Measurements from ENCODE around the gene RASL11B.
A peak's percentile ranks its signal among the peaks of the same experiment; 100 is the strongest.
"Not testable (repeated sequence)": the region's sequence is repeated elsewhere in the genome, so short reads cannot be mapped to it uniquely, and the experiment has no call there.

RASL11B gene, protein sequence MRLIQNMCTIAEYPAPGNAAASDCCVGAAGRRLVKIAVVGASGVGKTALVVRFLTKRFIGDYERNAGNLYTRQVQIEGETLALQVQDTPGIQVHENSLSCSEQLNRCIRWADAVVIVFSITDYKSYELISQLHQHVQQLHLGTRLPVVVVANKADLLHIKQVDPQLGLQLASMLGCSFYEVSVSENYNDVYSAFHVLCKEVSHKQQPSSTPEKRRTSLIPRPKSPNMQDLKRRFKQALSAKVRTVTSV

DNA sequence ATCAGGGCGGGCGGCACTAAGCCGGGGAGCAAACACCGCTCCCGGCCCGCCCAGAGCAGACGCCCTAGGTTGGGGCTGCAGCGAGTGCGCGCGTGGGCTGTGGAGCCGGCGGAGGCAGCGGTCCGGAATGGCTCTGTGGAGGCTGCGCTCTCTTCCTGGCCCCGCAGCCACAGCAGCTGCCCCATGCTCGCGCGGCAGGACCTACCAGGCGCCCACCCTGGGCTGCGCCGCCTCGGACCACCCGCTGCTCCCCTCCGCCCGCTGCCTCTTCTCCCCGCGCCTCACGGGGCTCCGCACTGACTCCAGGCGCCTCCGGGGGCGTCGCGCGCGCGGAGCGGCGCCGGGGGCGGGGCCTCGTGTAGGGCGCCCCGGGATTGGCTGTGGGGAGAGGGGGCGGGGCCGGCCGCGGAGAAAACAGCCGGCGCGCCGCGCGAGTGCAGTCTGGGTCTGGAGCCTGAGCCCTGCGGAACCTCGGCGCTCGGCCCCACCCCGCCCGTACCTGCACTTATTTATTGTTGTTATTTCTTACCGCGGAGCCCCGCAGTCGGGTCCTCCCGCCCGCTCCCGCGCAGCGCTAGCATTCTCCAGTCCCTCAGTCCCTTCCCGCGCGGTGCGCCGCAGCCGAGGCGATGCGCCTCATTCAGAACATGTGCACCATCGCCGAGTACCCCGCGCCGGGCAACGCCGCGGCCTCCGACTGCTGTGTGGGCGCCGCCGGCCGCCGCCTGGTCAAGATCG lies at the start of gene RASL11B:
RASL11B (plus strand) TSS at position 439 of the 738 bp plus-strand sequence; CDS start at position 630, 191 bp downstream.
- Histone ChIP-seq H3K9ac (ENCODE audit: low read depth, low read length) (peak within 1 kb of the TSS; percentile 96), H3K4me1 (ENCODE audit: control insufficient read depth, insufficient read depth, low read length) (peaks cover 30% of the 10 kb centered on the region), H3K36me3 (ENCODE audit: control insufficient read depth, insufficient read depth, low read length) (peaks cover 19% of the 10 kb centered on the region), H3K4me3 (ENCODE audit: low read depth, low read length) (peak within 1 kb of the TSS; percentile 77), H3K9me3 (ENCODE audit: control insufficient read depth, insufficient read depth, low read length) (peaks cover 8% of the 10 kb centered on the region), H3K27me3 (ENCODE audit: control insufficient read depth, insufficient read depth, low read length) (peaks cover 5% of the 10 kb centered on the region)

DNA sequence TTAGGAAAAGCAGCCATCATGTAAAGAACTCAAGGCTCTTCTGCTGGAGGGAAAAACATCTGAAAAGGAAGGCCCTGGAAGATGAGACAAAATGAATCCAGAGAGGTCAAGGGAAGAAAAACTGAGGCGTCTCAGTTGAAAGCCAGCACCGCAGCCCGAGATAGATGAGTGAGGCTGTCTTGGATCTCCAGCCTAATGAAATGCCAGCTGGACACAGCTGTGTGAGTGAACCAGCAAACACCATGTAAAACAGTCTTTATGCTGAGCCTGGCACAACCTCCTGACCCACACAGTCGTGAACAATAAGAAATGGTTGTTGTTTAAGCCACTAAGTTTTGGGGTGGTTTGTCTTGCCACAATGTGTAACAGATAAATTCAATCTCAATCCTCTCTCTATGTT lies 48.6 kb upstream of the RASL11B start:
- H3K4me1 ChIP-seq (ENCODE audit: control insufficient read depth, insufficient read depth, low read length), result no peaks in the 10 kb centered on the region
- H3K36me3 ChIP-seq (ENCODE audit: control insufficient read depth, insufficient read depth, low read length), result no peaks in the 10 kb centered on the region
- no peaks in the 10 kb centered on the region for H3K27me3 ChIP-seq (ENCODE audit: control insufficient read depth, insufficient read depth, low read length)
- H3K9me3 ChIP-seq (ENCODE audit: control insufficient read depth, insufficient read depth, low read length), result no peaks in the 10 kb centered on the region
- H3K9ac ChIP-seq (ENCODE audit: low read depth, low read length), result no peak overlapping the region
- H3K4me3 ChIP-seq (ENCODE audit: low read depth, low read length), result no peak overlapping the region

DNA sequence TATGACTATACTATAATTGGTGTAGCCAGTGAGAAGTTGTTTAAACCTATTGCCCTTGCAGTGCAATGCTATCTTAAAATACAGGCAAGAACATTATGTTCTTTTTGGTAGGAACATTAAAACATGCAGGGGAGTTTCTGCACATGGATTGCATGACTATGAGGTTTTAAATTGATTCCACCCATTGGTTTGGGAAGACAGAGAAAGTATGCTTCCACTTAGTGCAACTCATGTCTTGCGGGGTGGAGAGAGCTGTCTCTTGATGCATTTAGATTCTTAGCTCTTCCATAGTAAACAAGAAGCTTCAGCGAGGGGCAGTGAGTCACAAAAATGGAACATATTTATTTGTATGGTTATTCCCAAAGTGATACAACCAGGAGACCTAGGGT lies 39.5 kb upstream of the RASL11B start:
- H3K27me3 ChIP-seq (ENCODE audit: control insufficient read depth, insufficient read depth, low read length), result no peaks in the 10 kb centered on the region
- H3K9ac ChIP-seq (ENCODE audit: low read depth, low read length), result no peak overlapping the region
- no peak overlapping the region for H3K4me3 ChIP-seq (ENCODE audit: low read depth, low read length)
- H3K9me3 ChIP-seq (ENCODE audit: control insufficient read depth, insufficient read depth, low read length), result no peaks in the 10 kb centered on the region
- no peaks in the 10 kb centered on the region for H3K4me1 ChIP-seq (ENCODE audit: control insufficient read depth, insufficient read depth, low read length)
- no peaks in the 10 kb centered on the region for H3K36me3 ChIP-seq (ENCODE audit: control insufficient read depth, insufficient read depth, low read length)

DNA sequence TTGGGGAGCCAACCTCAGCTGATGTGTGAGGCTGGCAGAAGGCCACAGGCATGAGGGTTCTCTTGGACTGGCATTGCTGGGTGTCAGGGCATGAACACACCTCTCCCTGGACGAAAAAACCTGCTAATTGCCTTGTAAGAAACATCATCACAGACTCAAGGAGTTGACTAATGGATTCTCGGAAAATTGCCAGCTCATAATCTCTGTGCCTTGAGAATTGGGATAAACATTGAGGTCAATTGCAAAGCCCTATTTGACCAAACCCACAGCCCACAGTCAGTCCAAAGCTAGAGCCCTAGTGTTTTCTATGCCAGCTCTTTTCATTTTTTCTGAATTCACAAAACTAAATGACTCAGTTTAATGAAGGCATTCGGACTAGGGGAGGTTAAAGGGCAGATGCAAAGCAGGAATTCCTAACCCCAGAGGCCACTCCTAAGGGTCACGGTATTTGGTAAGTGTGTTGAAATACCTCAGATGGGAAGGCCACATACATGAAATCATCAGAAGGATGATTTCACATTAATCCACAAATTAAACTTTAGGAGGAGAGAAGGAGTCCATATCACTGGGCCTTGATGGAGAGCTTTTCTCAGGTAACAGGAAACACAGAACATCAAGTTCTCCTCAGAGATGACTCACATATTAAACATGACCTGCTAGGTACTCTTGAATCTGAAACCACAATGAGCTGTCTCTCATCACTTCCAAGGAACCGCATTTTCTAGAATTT lies 39.0 kb upstream of the RASL11B start:
- no peaks in the 10 kb centered on the region for H3K36me3 ChIP-seq (ENCODE audit: control insufficient read depth, insufficient read depth, low read length)
- no peaks in the 10 kb centered on the region for H3K4me1 ChIP-seq (ENCODE audit: control insufficient read depth, insufficient read depth, low read length)
- H3K27me3 ChIP-seq (ENCODE audit: control insufficient read depth, insufficient read depth, low read length), result no peaks in the 10 kb centered on the region
- no peak overlapping the region for H3K4me3 ChIP-seq (ENCODE audit: low read depth, low read length)
- no peak overlapping the region for H3K9ac ChIP-seq (ENCODE audit: low read depth, low read length)
- H3K9me3 ChIP-seq (ENCODE audit: control insufficient read depth, insufficient read depth, low read length), result no peaks in the 10 kb centered on the region

DNA sequence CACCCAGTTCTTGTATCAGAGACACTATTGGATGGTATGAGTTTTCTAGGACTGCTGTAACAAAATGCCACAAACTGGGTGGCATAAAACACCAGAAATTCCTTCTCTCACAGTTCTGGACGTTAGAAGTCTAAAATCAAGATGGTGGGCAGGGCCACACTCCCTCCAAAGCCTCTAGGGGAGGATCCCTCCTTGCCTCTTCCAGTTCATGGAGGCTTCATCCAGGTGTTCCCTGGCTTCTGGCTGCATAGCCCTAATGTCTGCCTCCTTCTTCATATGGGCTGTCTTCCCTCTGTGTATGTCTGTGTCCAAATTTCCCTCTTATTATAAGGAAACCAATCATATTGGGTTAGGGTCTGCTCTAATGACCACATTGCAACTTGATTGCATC lies 38.4 kb upstream of the RASL11B start:
- Histone ChIP-seq H3K4me3 (ENCODE audit: low read depth, low read length) (no peak overlapping the region), H3K36me3 (ENCODE audit: control insufficient read depth, insufficient read depth, low read length) (no peaks in the 10 kb centered on the region), H3K4me1 (ENCODE audit: control insufficient read depth, insufficient read depth, low read length) (no peaks in the 10 kb centered on the region), H3K9ac (ENCODE audit: low read depth, low read length) (no peak overlapping the region), H3K27me3 (ENCODE audit: control insufficient read depth, insufficient read depth, low read length) (no peaks in the 10 kb centered on the region), H3K9me3 (ENCODE audit: control insufficient read depth, insufficient read depth, low read length) (no peaks in the 10 kb centered on the region)

DNA sequence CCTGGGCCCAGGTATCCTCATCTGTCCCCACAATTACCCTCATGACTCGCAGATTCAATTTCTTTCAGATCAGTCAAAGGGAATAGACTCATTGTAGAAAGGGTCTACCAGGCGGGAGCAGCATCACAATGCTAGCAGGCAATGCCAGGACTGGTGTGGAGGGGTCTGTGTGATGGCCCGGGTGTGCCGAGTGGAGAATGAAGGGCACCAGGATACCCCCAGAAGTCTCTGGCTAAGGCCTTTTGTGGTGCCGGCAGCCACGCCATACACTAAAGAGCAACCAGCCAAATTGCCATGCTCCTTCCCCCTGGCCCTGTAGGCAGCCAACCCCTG lies 37.9 kb upstream of the RASL11B start:
- Histone ChIP-seq H3K9me3 (ENCODE audit: control insufficient read depth, insufficient read depth, low read length) (no peaks in the 10 kb centered on the region), H3K27me3 (ENCODE audit: control insufficient read depth, insufficient read depth, low read length) (no peaks in the 10 kb centered on the region), H3K4me1 (ENCODE audit: control insufficient read depth, insufficient read depth, low read length) (no peaks in the 10 kb centered on the region), H3K4me3 (ENCODE audit: low read depth, low read length) (no peak overlapping the region), H3K36me3 (ENCODE audit: control insufficient read depth, insufficient read depth, low read length) (no peaks in the 10 kb centered on the region), H3K9ac (ENCODE audit: low read depth, low read length) (no peak overlapping the region)

DNA sequence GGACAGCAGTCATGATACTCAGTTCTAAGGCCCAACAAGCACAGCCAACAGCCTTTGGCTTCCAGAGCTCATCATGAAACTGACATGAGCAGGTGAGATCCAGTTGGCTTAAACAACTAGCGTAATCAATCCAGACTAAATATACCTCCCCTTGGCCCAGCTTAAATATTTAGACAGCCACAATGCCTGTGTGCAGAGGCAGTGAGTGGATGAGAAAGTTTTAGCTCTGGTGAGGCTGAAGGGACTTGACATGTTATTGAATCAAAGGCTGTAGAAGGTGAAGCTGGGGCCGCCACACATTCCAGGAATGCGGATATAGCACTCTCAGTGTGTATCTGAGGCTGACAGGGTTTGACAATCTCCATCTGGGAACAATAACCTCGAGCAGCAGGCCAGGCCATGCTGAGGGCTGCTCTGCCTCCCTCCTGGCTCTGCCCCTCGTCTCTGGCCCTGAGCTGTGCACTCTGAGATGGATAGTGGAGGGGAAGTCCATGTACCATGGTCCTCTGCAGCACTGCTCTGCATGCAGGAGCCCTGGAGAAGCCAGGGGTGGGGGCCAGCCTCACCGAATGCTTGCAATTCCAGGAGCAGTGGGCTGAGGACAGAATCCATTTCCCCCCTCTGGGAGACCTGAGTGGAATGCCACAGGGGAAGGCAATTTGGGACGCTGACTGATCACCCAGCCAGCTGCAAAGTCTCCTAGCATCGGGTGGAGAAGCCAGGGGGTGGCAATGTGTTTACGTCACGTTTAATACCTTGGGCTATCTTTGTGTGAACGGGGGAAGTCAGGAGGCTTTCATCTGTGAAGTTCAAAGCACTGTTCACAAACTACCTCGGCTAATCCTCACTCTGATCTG lies 37.3 kb upstream of the RASL11B start:
- Histone ChIP-seq H3K9ac (ENCODE audit: low read depth, low read length) (no peak overlapping the region), H3K36me3 (ENCODE audit: control insufficient read depth, insufficient read depth, low read length) (no peaks in the 10 kb centered on the region), H3K4me3 (ENCODE audit: low read depth, low read length) (no peak overlapping the region), H3K4me1 (ENCODE audit: control insufficient read depth, insufficient read depth, low read length) (no peaks in the 10 kb centered on the region), H3K9me3 (ENCODE audit: control insufficient read depth, insufficient read depth, low read length) (no peaks in the 10 kb centered on the region), H3K27me3 (ENCODE audit: control insufficient read depth, insufficient read depth, low read length) (no peaks in the 10 kb centered on the region)

DNA sequence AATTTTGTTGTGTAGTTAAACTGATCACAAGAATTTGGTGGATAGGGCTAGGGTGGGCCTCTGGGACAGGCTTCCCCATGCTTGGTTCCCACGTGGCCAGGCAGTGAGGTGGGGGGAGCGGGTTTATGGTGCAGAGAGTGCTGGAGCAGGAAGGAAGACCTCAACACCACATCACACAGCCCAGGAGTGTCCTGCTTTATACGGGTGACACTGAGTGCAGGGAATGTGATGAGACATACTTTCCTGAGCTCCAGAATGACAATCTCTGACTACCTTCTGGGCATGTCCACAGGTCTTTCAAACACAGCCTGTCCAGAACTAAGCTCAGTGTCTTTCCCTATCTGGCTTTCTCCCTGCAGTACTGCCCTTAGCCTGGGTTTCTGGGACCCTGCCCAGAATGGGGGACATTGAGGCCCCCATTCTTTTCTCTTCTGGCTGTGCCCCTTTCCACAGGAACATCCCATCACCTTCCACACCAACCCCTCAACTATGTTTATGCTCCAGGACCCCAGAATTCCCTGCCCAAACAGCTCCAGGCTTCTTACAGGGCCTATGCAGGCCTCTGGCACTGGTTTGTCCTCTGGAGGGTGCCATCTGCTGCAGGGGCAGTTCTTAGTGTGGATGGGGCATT lies 36.5 kb upstream of the RASL11B start:
- Histone ChIP-seq H3K4me1 (ENCODE audit: control insufficient read depth, insufficient read depth, low read length) (no peaks in the 10 kb centered on the region), H3K9me3 (ENCODE audit: control insufficient read depth, insufficient read depth, low read length) (no peaks in the 10 kb centered on the region), H3K4me3 (ENCODE audit: low read depth, low read length) (no peak overlapping the region), H3K27me3 (ENCODE audit: control insufficient read depth, insufficient read depth, low read length) (no peaks in the 10 kb centered on the region), H3K9ac (ENCODE audit: low read depth, low read length) (no peak overlapping the region), H3K36me3 (ENCODE audit: control insufficient read depth, insufficient read depth, low read length) (no peaks in the 10 kb centered on the region)

DNA sequence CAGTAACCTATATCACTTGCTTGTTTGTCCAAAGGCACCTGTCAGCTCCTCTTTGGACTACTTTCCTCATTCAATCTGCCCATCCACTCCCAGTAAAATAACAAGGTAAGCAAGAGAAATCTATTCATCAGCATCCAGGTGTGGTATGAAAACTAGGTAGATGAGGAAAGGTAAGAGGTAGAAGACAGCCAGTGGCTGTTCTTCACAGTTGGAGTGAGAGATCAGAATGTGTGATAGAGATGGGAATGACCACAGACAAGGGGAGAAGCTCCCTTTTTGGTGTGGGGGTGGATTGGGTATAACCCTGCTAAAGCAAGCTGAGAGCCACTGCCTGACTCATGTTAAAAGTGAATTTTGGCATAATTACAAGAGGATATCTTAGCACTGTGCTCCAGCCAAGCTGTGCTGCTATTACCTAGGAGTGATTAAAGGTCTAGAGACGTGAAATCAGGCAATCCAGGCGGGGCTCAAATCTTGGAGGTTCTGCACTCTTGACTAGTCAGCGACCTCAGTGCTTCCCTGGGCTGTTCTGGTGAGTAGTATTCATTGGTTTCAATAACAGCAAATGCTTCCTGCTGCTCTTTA lies 28.1 kb upstream of the RASL11B start:
- Histone ChIP-seq H3K9ac (ENCODE audit: low read depth, low read length) (no peak overlapping the region), H3K36me3 (ENCODE audit: control insufficient read depth, insufficient read depth, low read length) (no peaks in the 10 kb centered on the region), H3K9me3 (ENCODE audit: control insufficient read depth, insufficient read depth, low read length) (no peaks in the 10 kb centered on the region), H3K4me3 (ENCODE audit: low read depth, low read length) (no peak overlapping the region), H3K4me1 (ENCODE audit: control insufficient read depth, insufficient read depth, low read length) (peaks cover 16% of the 10 kb centered on the region), H3K27me3 (ENCODE audit: control insufficient read depth, insufficient read depth, low read length) (no peaks in the 10 kb centered on the region)

DNA sequence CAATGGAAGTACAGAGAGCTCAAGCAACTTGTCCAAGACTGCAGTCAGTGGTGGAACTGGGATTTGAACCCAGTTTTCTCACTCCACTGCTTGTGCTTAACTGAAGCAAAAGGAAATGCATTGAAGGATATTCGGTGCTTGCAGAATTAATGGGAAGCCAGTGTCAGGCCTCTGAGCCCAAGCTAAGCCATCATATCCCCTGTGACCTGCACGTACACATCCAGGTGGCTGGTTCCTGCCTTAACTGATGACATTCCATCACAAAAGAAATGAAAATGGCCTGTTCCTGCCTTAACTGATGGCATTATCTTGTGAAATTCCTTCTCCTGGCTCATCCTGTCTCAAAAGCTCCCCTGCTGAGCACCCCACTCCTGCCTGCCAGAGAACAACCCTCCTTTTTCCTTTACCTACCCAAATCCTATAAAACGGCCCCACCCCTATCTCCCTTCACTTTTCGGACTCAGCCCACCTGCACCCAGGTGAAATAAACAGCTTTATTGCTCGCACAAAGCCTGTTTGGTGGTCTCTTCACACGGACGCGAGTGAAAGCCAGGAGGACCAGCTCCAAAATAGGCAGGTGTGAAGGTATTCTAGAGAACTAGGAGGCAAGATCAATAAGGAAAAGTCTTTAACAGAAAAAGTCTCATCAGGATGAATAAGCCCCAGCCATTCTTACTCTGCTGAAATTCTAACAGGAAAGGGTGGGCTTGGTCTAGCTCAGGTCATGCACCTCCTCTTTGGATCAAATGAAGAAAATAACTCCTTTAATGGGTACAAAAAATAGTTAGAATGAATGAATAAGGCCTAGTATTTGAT lies 27.3 kb upstream of the RASL11B start:
- peaks cover 16% of the 10 kb centered on the region for H3K4me1 ChIP-seq (ENCODE audit: control insufficient read depth, insufficient read depth, low read length)
- H3K9me3 ChIP-seq (ENCODE audit: control insufficient read depth, insufficient read depth, low read length); H3K36me3 ChIP-seq (ENCODE audit: control insufficient read depth, insufficient read depth, low read length); H3K27me3 ChIP-seq (ENCODE audit: control insufficient read depth, insufficient read depth, low read length); H3K4me3 ChIP-seq (ENCODE audit: low read depth, low read length): not testable (repeated sequence)
- peak overlapping the region; percentile 51 for H3K9ac ChIP-seq (ENCODE audit: low read depth, low read length)

Data from iPS-15b (cell line).